A549 (cell line): Measurements from ENCODE around the gene GNB1L. TPM values are rescaled to one million over a fixed set of nuclear protein-coding genes. Genes with fewer than 3 reads are reported as not detected.

ENCODE experiments used
- ATAC-seq, 2 experiments: fragments of 200-7000 bp in 1 of 2; fragments of >200 bp in 1 of 2; cut with Nextera tagmentation in 1 of 2; cut with Tn5 transposase in 1 of 2; 3 replicates each; pipeline versions ENCODE4 v1.8.0 to v1.9.1; 2018 to 2020; ENCODE audit warnings: mild to moderate bottlenecking in 1 of 2, moderate library complexity in 1 of 2
- CTCF ChIA-PET: fragments of 300-600 bp; sonication (Branson Sonifier 250); formaldehyde crosslinking; extraction: SDS; loops from one replicate; lab custom pipeline; 2021; ENCODE audit warnings: antibody characterized with exemption, inconsistent platforms; lab: Yijun Ruan, JAX
- POLR2A ChIA-PET: fragments of 350-600 bp; formaldehyde crosslinking; extraction: SDS; loops from one replicate; lab custom pipeline; 2021; ENCODE audit warnings: antibody characterized with exemption, inconsistent platforms; lab: Yijun Ruan, JAX
- DNase-seq, 2 experiments: peaks; one replicate each; pipeline versions ENCODE4 v3.0.0 to v3.0.0-alpha.2; 2011 to 2016; ENCODE audit warnings: low read depth in 1 of 2, low spot score in 1 of 2
- FAIRE-seq: peaks from 2 replicates; lab custom pipeline; 2011; peaks lifted over from hg19 to GRCh38; lab: Jason Lieb, UNC
- H3K27ac ChIP-seq, 2 experiments: fragments of >200 bp; sonication (Bioruptor Twin); formaldehyde crosslinking; 3 replicates each; pipeline ENCODE4 v1.5.1; 2016 to 2017
- H3K4me1 ChIP-seq: fragments of >200 bp; sonication (Bioruptor Twin); formaldehyde crosslinking; 3 replicates; pipeline ENCODE4 v1.6.1; 2016
- H3K4me2 ChIP-seq: fragments of >200 bp; sonication (Bioruptor Twin); formaldehyde crosslinking; 3 replicates; pipeline ENCODE4 v1.6.1; 2016
- H3K4me3 ChIP-seq: fragments of >200 bp; sonication (Bioruptor Twin); formaldehyde crosslinking; 3 replicates; pipeline ENCODE4 v1.5.1; 2016
- H3K9me3 ChIP-seq: fragments of >200 bp; sonication (Bioruptor Twin); formaldehyde crosslinking; 3 replicates; pipeline ENCODE4 v1.6.1; 2016
- CBX2 ChIP-seq: fragments of 200-600 bp; sonication (generic); IDR thresholded peaks from 2 replicates; pipeline ENCODE4 v1.6.1; 2016; ENCODE audit warnings: low read depth, mild to moderate bottlenecking, borderline replicate concordance
- CEBPB ChIP-seq, 2 experiments: fragments of >200 bp in 1 of 2; sonication (Bioruptor Twin) in 1 of 2; formaldehyde crosslinking in 1 of 2; IDR thresholded peaks; 2 replicates each; pipeline ENCODE4 v1.6.1; 2012 to 2016
- EHF ChIP-seq: fragments of 250-450 bp; sonication (Bioruptor Pico); IDR thresholded peaks from 2 replicates; pipeline ENCODE4 v1.5.0; 2020; ENCODE audit warnings: mild to moderate bottlenecking
- EHMT2 ChIP-seq: fragments of 200-600 bp; sonication (generic); IDR thresholded peaks from 2 replicates; pipeline ENCODE4 v1.6.1; 2016; ENCODE audit warnings: antibody characterized with exemption, low read depth, mild to moderate bottlenecking, moderate library complexity
- ESRRA ChIP-seq: fragments of 150-350 bp; IDR thresholded peaks from 2 replicates; pipeline ENCODE4 v1.6.1; 2014; ENCODE audit warnings: mild to moderate bottlenecking, low read length, borderline replicate concordance
- FOSB ChIP-seq: fragments of 250-450 bp; sonication (Bioruptor Pico); IDR thresholded peaks from 2 replicates; pipeline ENCODE4 v1.5.0; 2020; ENCODE audit warnings: mild to moderate bottlenecking, moderate library complexity
- FOSL2 ChIP-seq, 2 experiments: fragments of 450-650 bp in 1 of 2; fragments of >200 bp in 1 of 2; sonication (Bioruptor Twin) in 1 of 2; formaldehyde crosslinking; IDR thresholded peaks; 2 replicates each; pipeline versions ENCODE4 v1.5.0 to v1.6.1; 2016 to 2020; ENCODE audit warnings: mild to moderate bottlenecking in 1 of 2, moderate library complexity in 1 of 2
- HEYL ChIP-seq: fragments of 250-450 bp; sonication (Bioruptor Pico); IDR thresholded peaks from 2 replicates; pipeline ENCODE4 v1.8.0; 2021; ENCODE audit warnings: mild to moderate bottlenecking, moderate library complexity
- KDM1A ChIP-seq: fragments of 200-600 bp; sonication (generic); IDR thresholded peaks from 2 replicates; pipeline ENCODE4 v1.6.1; 2016; ENCODE audit warnings: low read depth, mild to moderate bottlenecking
- KDM5A ChIP-seq: fragments of 200-600 bp; sonication (generic); IDR thresholded peaks from 2 replicates; pipeline ENCODE4 v1.6.1; 2016; ENCODE audit warnings: antibody characterized with exemption, mild to moderate bottlenecking
- NFE2L2 ChIP-seq: fragments of 150-350 bp; conservative IDR thresholded peaks from 2 replicates; pipeline ENCODE4 v1.6.1; 2014; ENCODE audit warnings: low read length
- NPAS2 ChIP-seq: fragments of 250-450 bp; sonication (Bioruptor Pico); IDR thresholded peaks from 2 replicates; pipeline ENCODE4 v1.8.0; 2022; ENCODE audit warnings: mild to moderate bottlenecking, moderate library complexity, borderline replicate concordance
- PHF8 ChIP-seq: fragments of 200-600 bp; sonication (generic); IDR thresholded peaks from 2 replicates; pipeline ENCODE4 v1.6.1; 2016; ENCODE audit warnings: low read depth, mild to moderate bottlenecking, antibody characterized with exemption, moderate library complexity, borderline replicate concordance
- POLR2A ChIP-seq: IDR thresholded peaks from 2 replicates; pipeline ENCODE4 v1.6.1; 2012; ENCODE audit warnings: mild to moderate bottlenecking, low read length
- POLR2AphosphoS2 ChIP-seq: conservative IDR thresholded peaks from 2 replicates; pipeline ENCODE4 v1.6.1; 2012; ENCODE audit warnings: low read length, improper control_type of control experiment, inconsistent platforms
- RARB ChIP-seq: fragments of 250-450 bp; sonication (Bioruptor Pico); IDR thresholded peaks from 2 replicates; pipeline ENCODE4 v1.8.0; 2021; ENCODE audit warnings: mild to moderate bottlenecking, moderate library complexity
- SREBF2 ChIP-seq: fragments of 450-650 bp; IDR thresholded peaks from 2 replicates; pipeline ENCODE4 v1.6.1; 2014; ENCODE audit warnings: mild to moderate bottlenecking, moderate library complexity
- TFCP2L1 ChIP-seq: fragments of 250-450 bp; sonication (Bioruptor Pico); IDR thresholded peaks from 2 replicates; pipeline ENCODE4 v1.5.0; 2021; ENCODE audit warnings: mild to moderate bottlenecking
- TP53 ChIP-seq: fragments of 250-450 bp; sonication (Bioruptor Pico); IDR thresholded peaks from 2 replicates; pipeline ENCODE4 v1.5.0; 2021; ENCODE audit warnings: mild to moderate bottlenecking, moderate library complexity
- WGBS: methylation state at CpG from one replicate; pipeline ENCODE4 v1.1.6; 2017; ENCODE audit errors: missing lambda C conversion rate; 5-methylcytosine and 5-hydroxymethylcytosine counted together
- polyA plus RNA-seq, 4 experiments: library from polyadenylated mRNA; depleted of rRNA in 3 of 4; stranded (reverse); fragments of >200 nt; fragmentation: RNase III in 1 of 4; extraction: RNeasy Plus Mini Kit Qiagen cat#74134 plus additional on column Dnase treatment in 1 of 4; gene quantifications; 2 replicates in 3 of 4; 3 replicates in 1 of 4; pipeline ENCODE4 v1.2.3, GENCODE V29; 2011 to 2017
- TF ChIP-seq, protein P1 (sequence below): fragments of 150-350 bp; IDR thresholded peaks from 2 replicates; pipeline ENCODE4 v1.6.1; 2014; ENCODE audit warnings: low read depth, mild to moderate bottlenecking, low read length
- TF ChIP-seq, protein P2 (sequence below): fragments of 250-450 bp; sonication (Bioruptor Pico); IDR thresholded peaks from 2 replicates; pipeline ENCODE4 v1.5.0; 2021; ENCODE audit warnings: mild to moderate bottlenecking, moderate library complexity, borderline replicate concordance
- TF ChIP-seq, protein P3 (sequence below): IDR thresholded peaks from 2 replicates; pipeline ENCODE4 v1.6.1; 2012
- TF ChIP-seq, protein P4 (sequence below): fragments of 200-600 bp; sonication (generic); IDR thresholded peaks from 2 replicates; pipeline ENCODE4 v1.6.1; 2016; ENCODE audit warnings: antibody characterized with exemption, mild to moderate bottlenecking, moderate library complexity
- TF ChIP-seq, protein P5 (sequence below): IDR thresholded peaks from 2 replicates; pipeline ENCODE4 v1.6.1; 2012
- TF ChIP-seq, protein P6 (sequence below): fragments of >200 bp; sonication (Bioruptor Twin); formaldehyde crosslinking; IDR thresholded peaks from 2 replicates; pipeline ENCODE4 v1.6.1; 2016
- TF ChIP-seq, protein P7 (sequence below): fragments of 450-650 bp; IDR thresholded peaks from 2 replicates; pipeline ENCODE4 v1.6.1; 2014; ENCODE audit warnings: antibody characterized with exemption

The GNB1L gene
- polyA plus RNA-seq, 2 of the 4 experiments (the other 2 are of a cell fraction) = 1.8 to 10.3 TPM

DNA sequence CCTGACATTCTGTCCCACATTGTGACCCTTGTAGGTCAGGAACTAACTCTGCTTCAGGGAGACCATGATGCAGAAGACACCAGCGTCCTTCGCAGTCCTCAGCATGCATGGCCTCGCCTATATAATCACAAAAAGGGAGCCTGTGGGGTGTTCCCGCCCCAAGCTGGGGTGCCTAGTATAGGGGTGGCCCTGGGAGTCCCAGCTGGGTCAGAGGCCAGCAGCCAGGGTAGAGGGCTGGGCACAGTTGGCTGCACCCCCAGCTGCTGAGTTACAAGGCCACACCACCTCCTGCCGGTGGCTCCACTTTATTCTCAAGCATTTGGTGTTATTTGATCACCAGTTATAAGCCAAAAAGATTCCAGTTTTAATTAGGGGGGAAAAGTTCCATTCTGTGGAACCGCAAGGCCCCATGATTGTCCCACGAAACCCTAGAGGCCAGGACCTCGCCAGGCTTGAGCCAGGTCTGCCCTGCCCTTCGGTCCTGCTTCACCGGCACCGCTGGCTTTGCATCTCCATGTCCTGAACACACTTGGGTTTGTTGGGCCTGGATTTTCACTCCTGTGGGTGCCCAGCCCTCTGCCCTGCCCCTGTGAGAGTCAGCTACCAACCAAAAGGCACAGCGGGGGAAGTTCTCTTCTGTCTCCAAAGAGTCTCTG, 15.0 kb upstream of the GNB1L start:
- FAIRE-seq = no peak
- DNase-seq = no peak
- Histone ChIP-seq H3K9me3 (no peaks in the 10 kb centered on the region), H3K4me1 (no peaks in the 10 kb centered on the region), H3K27ac (no peak overlapping the region)
- CTCF ChIA-PET = interaction anchor here (1.2 kb wide), 1 partner anchor 239 kb away, joined by 3 read pairs; no protein-coding TSS in a partner anchor
- TF ChIP-seq EHF = no peak
- no peak for TF ChIP-seq FOSL2 (IDR thresholded peaks at IDR 0.05)
- TF ChIP-seq FOSL2 (CRISPR knock-in tag; IDR thresholded peaks at IDR 0.05) = no peak
- TF ChIP-seq CBX2 = no peak
- no peak for TF ChIP-seq CEBPB (IDR thresholded peaks at IDR 0.05)
- TF ChIP-seq SREBF2 = no peak
- TF ChIP-seq KDM5A = no peak
- no peak for TF ChIP-seq TP53
- no peak for TF ChIP-seq NPAS2 (CRISPR knock-in tag)
- TF ChIP-seq KDM1A = no peak
- TF ChIP-seq, protein P1, sequence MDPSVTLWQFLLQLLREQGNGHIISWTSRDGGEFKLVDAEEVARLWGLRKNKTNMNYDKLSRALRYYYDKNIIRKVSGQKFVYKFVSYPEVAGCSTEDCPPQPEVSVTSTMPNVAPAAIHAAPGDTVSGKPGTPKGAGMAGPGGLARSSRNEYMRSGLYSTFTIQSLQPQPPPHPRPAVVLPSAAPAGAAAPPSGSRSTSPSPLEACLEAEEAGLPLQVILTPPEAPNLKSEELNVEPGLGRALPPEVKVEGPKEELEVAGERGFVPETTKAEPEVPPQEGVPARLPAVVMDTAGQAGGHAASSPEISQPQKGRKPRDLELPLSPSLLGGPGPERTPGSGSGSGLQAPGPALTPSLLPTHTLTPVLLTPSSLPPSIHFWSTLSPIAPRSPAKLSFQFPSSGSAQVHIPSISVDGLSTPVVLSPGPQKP = no peak
- TF ChIP-seq RARB (CRISPR knock-in tag) = no peak
- no peak for TF ChIP-seq POLR2AphosphoS2
- no peak for TF ChIP-seq FOSB
- TF ChIP-seq, protein P2, sequence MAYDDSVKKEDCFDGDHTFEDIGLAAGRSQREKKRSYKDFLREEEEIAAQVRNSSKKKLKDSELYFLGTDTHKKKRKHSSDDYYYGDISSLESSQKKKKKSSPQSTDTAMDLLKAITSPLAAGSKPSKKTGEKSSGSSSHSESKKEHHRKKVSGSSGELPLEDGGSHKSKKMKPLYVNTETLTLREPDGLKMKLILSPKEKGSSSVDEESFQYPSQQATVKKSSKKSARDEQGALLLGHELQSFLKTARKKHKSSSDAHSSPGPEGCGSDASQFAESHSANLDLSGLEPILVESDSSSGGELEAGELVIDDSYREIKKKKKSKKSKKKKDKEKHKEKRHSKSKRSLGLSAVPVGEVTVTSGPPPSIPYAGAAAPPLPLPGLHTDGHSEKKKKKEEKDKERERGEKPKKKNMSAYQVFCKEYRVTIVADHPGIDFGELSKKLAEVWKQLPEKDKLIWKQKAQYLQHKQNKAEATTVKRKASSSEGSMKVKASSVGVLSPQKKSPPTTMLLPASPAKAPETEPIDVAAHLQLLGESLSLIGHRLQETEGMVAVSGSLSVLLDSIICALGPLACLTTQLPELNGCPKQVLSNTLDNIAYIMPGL (CRISPR knock-in tag) = no peak
- no peak for TF ChIP-seq PHF8
- no peak for TF ChIP-seq NFE2L2
- no peak for TF ChIP-seq POLR2A
- TF ChIP-seq, protein P3, sequence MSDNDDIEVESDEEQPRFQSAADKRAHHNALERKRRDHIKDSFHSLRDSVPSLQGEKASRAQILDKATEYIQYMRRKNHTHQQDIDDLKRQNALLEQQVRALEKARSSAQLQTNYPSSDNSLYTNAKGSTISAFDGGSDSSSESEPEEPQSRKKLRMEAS = no peak
- TF ChIP-seq, protein P4, sequence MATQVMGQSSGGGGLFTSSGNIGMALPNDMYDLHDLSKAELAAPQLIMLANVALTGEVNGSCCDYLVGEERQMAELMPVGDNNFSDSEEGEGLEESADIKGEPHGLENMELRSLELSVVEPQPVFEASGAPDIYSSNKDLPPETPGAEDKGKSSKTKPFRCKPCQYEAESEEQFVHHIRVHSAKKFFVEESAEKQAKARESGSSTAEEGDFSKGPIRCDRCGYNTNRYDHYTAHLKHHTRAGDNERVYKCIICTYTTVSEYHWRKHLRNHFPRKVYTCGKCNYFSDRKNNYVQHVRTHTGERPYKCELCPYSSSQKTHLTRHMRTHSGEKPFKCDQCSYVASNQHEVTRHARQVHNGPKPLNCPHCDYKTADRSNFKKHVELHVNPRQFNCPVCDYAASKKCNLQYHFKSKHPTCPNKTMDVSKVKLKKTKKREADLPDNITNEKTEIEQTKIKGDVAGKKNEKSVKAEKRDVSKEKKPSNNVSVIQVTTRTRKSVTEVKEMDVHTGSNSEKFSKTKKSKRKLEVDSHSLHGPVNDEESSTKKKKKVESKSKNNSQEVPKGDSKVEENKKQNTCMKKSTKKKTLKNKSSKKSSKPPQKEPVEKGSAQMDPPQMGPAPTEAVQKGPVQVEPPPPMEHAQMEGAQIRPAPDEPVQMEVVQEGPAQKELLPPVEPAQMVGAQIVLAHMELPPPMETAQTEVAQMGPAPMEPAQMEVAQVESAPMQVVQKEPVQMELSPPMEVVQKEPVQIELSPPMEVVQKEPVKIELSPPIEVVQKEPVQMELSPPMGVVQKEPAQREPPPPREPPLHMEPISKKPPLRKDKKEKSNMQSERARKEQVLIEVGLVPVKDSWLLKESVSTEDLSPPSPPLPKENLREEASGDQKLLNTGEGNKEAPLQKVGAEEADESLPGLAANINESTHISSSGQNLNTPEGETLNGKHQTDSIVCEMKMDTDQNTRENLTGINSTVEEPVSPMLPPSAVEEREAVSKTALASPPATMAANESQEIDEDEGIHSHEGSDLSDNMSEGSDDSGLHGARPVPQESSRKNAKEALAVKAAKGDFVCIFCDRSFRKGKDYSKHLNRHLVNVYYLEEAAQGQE = no peak
- TF ChIP-seq, all 56 proteins: peak for 0
- POLR2A ChIA-PET = no interaction called here
- ATAC-seq = no peak
- no peak overlapping the region for H3K4me2 ChIP-seq
- WGBS = 97% methylated on average over 10 of the region's 12 CpGs
- H3K4me3 ChIP-seq = no peak overlapping the region

DNA sequence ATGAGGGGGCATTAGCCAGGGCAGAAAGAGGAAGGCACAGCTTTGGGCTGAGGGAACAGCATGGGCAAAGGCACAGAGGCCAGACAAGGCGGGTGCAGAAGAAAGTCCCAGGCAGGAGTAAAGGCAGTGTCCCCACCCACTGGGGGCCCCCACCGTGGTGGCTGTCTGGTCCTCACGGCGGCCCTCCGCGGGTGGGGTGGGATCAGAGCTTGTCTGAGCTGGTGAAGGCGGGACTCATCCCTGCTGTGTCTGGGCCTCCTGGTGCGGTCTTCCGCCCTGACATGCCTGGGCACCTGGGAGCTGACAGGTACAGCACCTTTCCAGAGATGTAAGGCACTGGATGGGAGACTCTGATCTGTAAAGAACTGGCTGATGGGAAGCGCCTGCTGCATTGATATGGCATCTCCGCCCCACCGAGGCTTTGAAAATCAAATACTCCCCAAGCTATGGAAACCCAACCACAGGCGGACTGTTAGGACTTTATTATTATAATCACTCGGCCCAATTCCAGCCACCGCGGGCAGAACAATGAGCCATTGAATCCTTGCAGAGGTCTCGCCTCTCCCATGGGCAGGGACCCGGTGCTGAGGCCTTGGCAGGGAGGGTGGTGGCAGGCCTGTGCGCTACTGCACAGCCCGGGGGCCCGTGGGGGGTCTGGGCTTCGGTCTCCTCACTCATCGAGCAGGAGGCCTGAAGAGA, 14.2 kb upstream of the GNB1L start:
- no peaks in the 10 kb centered on the region for H3K4me1 ChIP-seq
- 84% methylated on average over 16 of the region's 23 CpGs for WGBS
- H3K4me3 ChIP-seq = no peak overlapping the region
- no peak for ATAC-seq
- no peak overlapping the region for H3K27ac ChIP-seq
- H3K4me2 ChIP-seq = no peak overlapping the region
- ChIA-PET POLR2A (no interaction called here), CTCF (interaction anchor here (0.6 to 1.2 kb wide), 4 partner anchors 13 to 238 kb away, joined by 3 read pairs; no protein-coding TSS in a partner anchor)
- no peaks in the 10 kb centered on the region for H3K9me3 ChIP-seq
- no peak for DNase-seq
- FAIRE-seq = no peak
- TF ChIP-seq CBX2 (no peak), EHMT2 (no peak), ESRRA (no peak), PHF8 (no peak), HEYL (CRISPR knock-in tag) (no peak), TFCP2L1 (no peak)
- TF ChIP-seq, protein P5, sequence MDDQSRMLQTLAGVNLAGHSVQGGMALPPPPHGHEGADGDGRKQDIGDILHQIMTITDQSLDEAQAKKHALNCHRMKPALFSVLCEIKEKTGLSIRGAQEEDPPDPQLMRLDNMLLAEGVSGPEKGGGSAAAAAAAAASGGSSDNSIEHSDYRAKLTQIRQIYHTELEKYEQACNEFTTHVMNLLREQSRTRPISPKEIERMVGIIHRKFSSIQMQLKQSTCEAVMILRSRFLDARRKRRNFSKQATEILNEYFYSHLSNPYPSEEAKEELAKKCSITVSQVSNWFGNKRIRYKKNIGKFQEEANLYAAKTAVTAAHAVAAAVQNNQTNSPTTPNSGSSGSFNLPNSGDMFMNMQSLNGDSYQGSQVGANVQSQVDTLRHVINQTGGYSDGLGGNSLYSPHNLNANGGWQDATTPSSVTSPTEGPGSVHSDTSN = no peak
- TF ChIP-seq, protein P1 = no peak
- TF ChIP-seq, protein P6, sequence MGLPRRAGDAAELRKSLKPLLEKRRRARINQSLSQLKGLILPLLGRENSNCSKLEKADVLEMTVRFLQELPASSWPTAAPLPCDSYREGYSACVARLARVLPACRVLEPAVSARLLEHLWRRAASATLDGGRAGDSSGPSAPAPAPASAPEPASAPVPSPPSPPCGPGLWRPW = no peak
- TF ChIP-seq, protein P7, sequence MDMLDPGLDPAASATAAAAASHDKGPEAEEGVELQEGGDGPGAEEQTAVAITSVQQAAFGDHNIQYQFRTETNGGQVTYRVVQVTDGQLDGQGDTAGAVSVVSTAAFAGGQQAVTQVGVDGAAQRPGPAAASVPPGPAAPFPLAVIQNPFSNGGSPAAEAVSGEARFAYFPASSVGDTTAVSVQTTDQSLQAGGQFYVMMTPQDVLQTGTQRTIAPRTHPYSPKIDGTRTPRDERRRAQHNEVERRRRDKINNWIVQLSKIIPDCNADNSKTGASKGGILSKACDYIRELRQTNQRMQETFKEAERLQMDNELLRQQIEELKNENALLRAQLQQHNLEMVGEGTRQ = no peak
